Trophoblast cell (in vitro differentiated cells and primary cell): ENCODE results near the gene PLB1.

Experiments used
- DNase-seq, 2 donors: peaks; one replicate each; pipeline ENCODE4 v3.0.0-alpha.2; 2016
- H2AFZ ChIP-seq: 2 replicates; pipeline ENCODE4 v1.6.1; 2013; ENCODE audit warnings: low read length, moderate library complexity, mild to moderate bottlenecking; ENCODE audit not compliant: insufficient read depth, poor library complexity
- H2AK5ac ChIP-seq: 2 replicates; pipeline ENCODE4 v1.6.1; 2013; ENCODE audit warnings: mild to moderate bottlenecking, low read length
- H2BK120ac ChIP-seq: 2 replicates; pipeline ENCODE4 v1.6.1; 2013; ENCODE audit warnings: low read length, mild to moderate bottlenecking, moderate library complexity; ENCODE audit not compliant: insufficient read depth, poor library complexity
- H2BK12ac ChIP-seq: 2 replicates; pipeline ENCODE4 v1.6.1; 2013; ENCODE audit warnings: mild to moderate bottlenecking, low read length, moderate library complexity
- H2BK5ac ChIP-seq: 2 replicates; pipeline ENCODE4 v1.6.1; 2013; ENCODE audit warnings: low read length, low read depth, moderate library complexity, mild to moderate bottlenecking; ENCODE audit not compliant: poor library complexity
- H3K14ac ChIP-seq: 2 replicates; pipeline ENCODE4 v1.6.1; 2013; ENCODE audit warnings: mild to moderate bottlenecking, low read length
- H3K18ac ChIP-seq: 2 replicates; pipeline ENCODE4 v1.6.1; 2013; ENCODE audit warnings: mild to moderate bottlenecking, low read length
- H3K23ac ChIP-seq: 2 replicates; pipeline ENCODE4 v1.6.1; 2013; ENCODE audit warnings: low read length
- H3K27ac ChIP-seq: 2 replicates; pipeline ENCODE4 v1.5.1; 2013; ENCODE audit warnings: low read depth, mild to moderate bottlenecking, inconsistent platforms, low read length, moderate library complexity
- H3K27me3 ChIP-seq: 2 replicates; pipeline ENCODE4 v1.6.1; 2013; ENCODE audit warnings: inconsistent platforms, mild to moderate bottlenecking, low read length, moderate library complexity; ENCODE audit not compliant: insufficient read depth
- H3K36me3 ChIP-seq, 2 experiments: 1 replicate in 1 of 2; 2 replicates in 1 of 2; pipeline ENCODE4 v1.6.1; 2013; ENCODE audit warnings: low read length in 2 of 2, mild to moderate bottlenecking in 2 of 2, moderate library complexity in 1 of 2; ENCODE audit not compliant: insufficient read depth in 2 of 2, control insufficient read depth in 1 of 2
- H3K4ac ChIP-seq: 2 replicates; pipeline ENCODE4 v1.6.1; 2013; ENCODE audit warnings: low read depth, mild to moderate bottlenecking, low read length, moderate library complexity
- H3K4me1 ChIP-seq, 2 experiments: 1 replicate in 1 of 2; 2 replicates in 1 of 2; pipeline ENCODE4 v1.6.1; 2013; ENCODE audit warnings: low read length in 2 of 2, mild to moderate bottlenecking in 2 of 2, moderate library complexity in 1 of 2; ENCODE audit not compliant: insufficient read depth in 2 of 2, control insufficient read depth in 1 of 2
- H3K4me2 ChIP-seq: 2 replicates; pipeline ENCODE4 v1.6.1; 2013; ENCODE audit warnings: inconsistent platforms, mild to moderate bottlenecking, low read length, moderate library complexity
- H3K4me3 ChIP-seq: 2 replicates; pipeline ENCODE4 v1.5.1; 2013; ENCODE audit warnings: mild to moderate bottlenecking, low read depth, low read length, inconsistent platforms
- H3K79me1 ChIP-seq: one replicate; pipeline ENCODE4 v1.6.1; 2013; ENCODE audit warnings: low read length
- H3K79me2 ChIP-seq: 2 replicates; pipeline ENCODE4 v1.6.1; 2013; ENCODE audit warnings: low read length, mild to moderate bottlenecking; ENCODE audit not compliant: control insufficient read depth, insufficient read depth, poor library complexity
- H3K9ac ChIP-seq: 2 replicates; pipeline ENCODE4 v1.6.1; 2013; ENCODE audit warnings: mild to moderate bottlenecking, low read length
- H3K9me3 ChIP-seq: 2 replicates; pipeline ENCODE4 v1.6.1; 2013; ENCODE audit warnings: low read depth, mild to moderate bottlenecking, control low read depth, inconsistent platforms, low read length; ENCODE audit not compliant: insufficient read depth
- H4K12ac ChIP-seq: 2 replicates; pipeline ENCODE4 v1.6.1; 2013; ENCODE audit warnings: low read depth, mild to moderate bottlenecking, low read length, moderate library complexity
- H4K8ac ChIP-seq: 2 replicates; pipeline ENCODE4 v1.6.1; 2013; ENCODE audit warnings: low read depth, mild to moderate bottlenecking, low read length, moderate library complexity
- H4K91ac ChIP-seq: one replicate; pipeline ENCODE4 v1.6.1; 2013; ENCODE audit warnings: low read depth, mild to moderate bottlenecking, low read length, moderate library complexity
- WGBS: extraction: QIAGEN DNeasy Blood & Tissue Kit; methylation state at CpG from one replicate; pipeline ENCODE4 v1.1.7; 2013; ENCODE audit warnings: missing lambda C conversion rate; ENCODE audit not compliant: insufficient read length, insufficient coverage; ENCODE audit errors: extremely low coverage; 5-methylcytosine and 5-hydroxymethylcytosine counted together

Gene PLB1

GRCh38 chr2:28636491-28636890 is 140.6 kb downstream of the PLB1 start:
- no peak overlapping the region for H2AFZ ChIP-seq
- no peak overlapping the region for H2BK120ac ChIP-seq
- no peaks in the 10 kb centered on the region for H3K79me2 ChIP-seq
- no peak overlapping the region for H4K91ac ChIP-seq
- H3K4me3 ChIP-seq, result no peak overlapping the region
- no peak overlapping the region for H3K4me2 ChIP-seq
- no peak overlapping the region for H3K14ac ChIP-seq
- no peak overlapping the region for H2BK5ac ChIP-seq
- H3K27ac ChIP-seq, result no peak overlapping the region
- H3K9me3 ChIP-seq, result no peaks in the 10 kb centered on the region
- no peak overlapping the region for H3K18ac ChIP-seq
- DNase-seq, result no peak
- H3K23ac ChIP-seq, result no peak overlapping the region
- H3K79me1 ChIP-seq, result peaks cover 11% of the 10 kb centered on the region
- H2BK12ac ChIP-seq, result no peak overlapping the region
- H3K36me3 ChIP-seq, result no peaks in the 10 kb centered on the region
- H2AK5ac ChIP-seq, result no peak overlapping the region
- no peak overlapping the region for H3K9ac ChIP-seq
- H4K12ac ChIP-seq, result no peak overlapping the region
- no CpG with 5 or more reads among the region's 2 CpGs for WGBS
- H3K27me3 ChIP-seq, result no peaks in the 10 kb centered on the region
- H3K4ac ChIP-seq, result no peak overlapping the region
- H3K4me1 ChIP-seq, result peaks cover 14 to 21% of the 10 kb centered on the region in 2 experiments
- H4K8ac ChIP-seq, result no peak overlapping the region

GRCh38 chr2:28637066-28638047 is 141.5 kb downstream of the PLB1 start:
- Histone ChIP-seq H4K12ac (no peak overlapping the region), H3K14ac (no peak overlapping the region), H4K91ac (peak overlapping the region; percentile 44), H2BK120ac (no peak overlapping the region), H2BK5ac (no peak overlapping the region), H3K9ac (no peak overlapping the region), H3K23ac (no peak overlapping the region), H3K79me1 (peaks cover 10% of the 10 kb centered on the region), H3K4me3 (no peak overlapping the region), H3K4me1 (peaks cover 14 to 21% of the 10 kb centered on the region in 2 experiments), H3K27ac (no peak overlapping the region), H2AFZ (no peak overlapping the region), H3K4ac (no peak overlapping the region), H3K79me2 (no peaks in the 10 kb centered on the region), H3K9me3 (no peaks in the 10 kb centered on the region), H3K27me3 (no peaks in the 10 kb centered on the region), H4K8ac (no peak overlapping the region), H2BK12ac (no peak overlapping the region), H3K4me2 (no peak overlapping the region), H3K18ac (no peak overlapping the region), H3K36me3 (no peaks in the 10 kb centered on the region), H2AK5ac (no peak overlapping the region)
- no peak for DNase-seq
- WGBS, result no CpG with 5 or more reads among the region's 12 CpGs

GRCh38 chr2:28638102-28638501 is 142.2 kb downstream of the PLB1 start:
- H3K4me1 ChIP-seq, result peaks cover 14 to 25% of the 10 kb centered on the region in 2 experiments
- H3K4me3 ChIP-seq, result no peak overlapping the region
- no peak overlapping the region for H3K4me2 ChIP-seq
- no peak for DNase-seq
- H2BK120ac ChIP-seq, result no peak overlapping the region
- no peak overlapping the region for H4K91ac ChIP-seq
- H3K79me2 ChIP-seq, result no peaks in the 10 kb centered on the region
- H3K4ac ChIP-seq, result no peak overlapping the region
- no peak overlapping the region for H2AFZ ChIP-seq
- no peak overlapping the region for H2BK5ac ChIP-seq
- no peaks in the 10 kb centered on the region for H3K9me3 ChIP-seq
- no peaks in the 10 kb centered on the region for H3K36me3 ChIP-seq
- H4K8ac ChIP-seq, result no peak overlapping the region
- no peak overlapping the region for H3K27ac ChIP-seq
- H2BK12ac ChIP-seq, result no peak overlapping the region
- no peak overlapping the region for H3K18ac ChIP-seq
- WGBS, result no CpG with 5 or more reads among the region's 2 CpGs
- no peak overlapping the region for H3K9ac ChIP-seq
- peaks cover 10% of the 10 kb centered on the region for H3K79me1 ChIP-seq
- H2AK5ac ChIP-seq, result peak overlapping the region; percentile 73
- H3K23ac ChIP-seq, result no peak overlapping the region
- no peak overlapping the region for H4K12ac ChIP-seq
- peak overlapping the region; percentile 16 for H3K14ac ChIP-seq
- no peaks in the 10 kb centered on the region for H3K27me3 ChIP-seq

GRCh38 chr2:28639092-28639691 is 143.3 kb downstream of the PLB1 start:
- Histone ChIP-seq H3K27me3 (no peaks in the 10 kb centered on the region), H2BK5ac (no peak overlapping the region), H3K14ac (no peak overlapping the region)

More at GRCh38 chr2:28639092-28639691, 143.3 kb downstream of the PLB1 start:
- Histone ChIP-seq H3K79me1 (peaks cover 10% of the 10 kb centered on the region), H4K8ac (peak overlapping the region; percentile 17), H2AFZ (no peak overlapping the region), H2BK12ac (peak overlapping the region; percentile 61), H3K9ac (no peak overlapping the region), H3K27ac (peak overlapping the region; percentile 40), H2AK5ac (no peak overlapping the region), H3K4ac (no peak overlapping the region), H3K9me3 (no peaks in the 10 kb centered on the region), H4K12ac (no peak overlapping the region), H4K91ac (peak overlapping the region; percentile 63), H3K23ac (no peak overlapping the region), H3K4me2 (no peak overlapping the region), H3K4me3 (no peak overlapping the region), H2BK120ac (peak overlapping the region; percentile 39), H3K79me2 (no peaks in the 10 kb centered on the region), H3K4me1 (peaks cover 14 to 23% of the 10 kb centered on the region in 2 experiments), H3K18ac (no peak overlapping the region), H3K36me3 (no peaks in the 10 kb centered on the region)
- DNase-seq, result peak; percentile 46 to 69
- no CpG with 5 or more reads among the region's 8 CpGs for WGBS
